ENCODE data around the gene LINC00305. TPM values are rescaled to one million over a fixed set of nuclear protein-coding genes. Genes with fewer than 3 reads are reported as not detected.

LINC00305 gene
- total and polyA plus RNA-seq, 2 donors (not counting 3 experiments of a cell fraction or from before 2014, with no cell fraction given), result not detected

DNA sequence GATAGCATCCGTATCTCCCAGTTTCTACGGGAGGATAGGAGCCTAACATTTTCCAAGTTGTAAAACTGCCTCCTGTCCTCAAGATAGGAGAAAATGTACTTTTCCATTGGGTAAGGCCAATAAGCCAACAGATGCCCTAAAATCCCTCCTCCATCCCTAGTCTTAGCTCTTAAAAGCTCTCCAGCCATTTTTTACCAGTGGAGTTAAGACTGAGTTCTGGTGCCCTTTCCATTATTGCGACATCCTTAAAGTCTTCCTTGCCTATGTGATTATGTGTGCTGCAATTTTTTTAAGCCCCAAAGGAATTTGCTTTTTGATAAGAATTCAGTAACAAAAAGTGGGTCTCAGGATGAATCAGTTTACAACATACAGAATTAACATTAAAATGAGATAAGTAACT lies 33.0 kb downstream of the LINC00305 start:
- Histone ChIP-seq H3K27ac (ENCODE audit: insufficient read depth, low read depth, low read length) (no peak overlapping the region), H3K36me3 (ENCODE audit: control insufficient read depth in 2 of 2, extremely low read depth in 1 of 2, insufficient read depth in 2 of 2, low read length in 2 of 2) (no peaks in the 10 kb centered on the region), H3K79me2 (ENCODE audit: control insufficient read depth, insufficient read depth, low read length) (no peaks in the 10 kb centered on the region), H3K9ac (replicated peaks; ENCODE audit: extremely low read depth, insufficient read depth, low read length) (no peak overlapping the region), H3K9me1 (replicated peaks; ENCODE audit: control insufficient read depth, extremely low read depth, insufficient read depth, low read length) (no peaks in the 10 kb centered on the region), H2AFZ (ENCODE audit: low read depth, low read length) (no peak overlapping the region), H4K20me1 (replicated peaks; ENCODE audit: control insufficient read depth, extremely low read depth, insufficient read depth, low read length) (no peaks in the 10 kb centered on the region), H3K4me2 (ENCODE audit: insufficient read depth, low read length) (no peak overlapping the region), H3K27me3 (ENCODE audit: control insufficient read depth in 2 of 2, insufficient read depth in 2 of 2, low read length in 2 of 2) (no peaks in the 10 kb centered on the region), H3K9me3 (replicated peaks; ENCODE audit: control insufficient read depth, insufficient read depth, low read length) (no peaks in the 10 kb centered on the region), H3K4me1 (ENCODE audit: control insufficient read depth, extremely low read depth, insufficient read depth, low read length) (no peaks in the 10 kb centered on the region), H3K4me3 (replicated peaks in 1 of 3; ENCODE audit: insufficient read depth in 1 of 3, low read depth in 1 of 3, low read length in 3 of 3) (no peak overlapping the region)
- FAIRE-seq, result no peak
- BruUV-seq (replicated peaks), result no TSS peak
- no peak for DNase-seq (ENCODE audit: low read depth, low spot score)
- dilution Hi-C loops (cut with MboI; ENCODE audit: extremely low pct_ligation_motif_present, low sequenced_read_pairs) (no loop called here), intact Hi-C loops (cut with micrococcal nuclease) (no loop called here)
- CTCF ChIA-PET, result no interaction called here
- TF ChIP-seq EZH2 (IDR thresholded peaks at IDR 0.05; ENCODE audit: borderline replicate concordance, low read depth, low read length, severe bottlenecking) (no peak), POLR2A (IDR thresholded peaks at IDR 0.05; ENCODE audit: low read depth, low read length) (no peak), MYC (IDR thresholded peaks at IDR 0.05; ENCODE audit: low read depth, low read length) (no peak), FOS (IDR thresholded peaks at IDR 0.05; ENCODE audit: borderline replicate concordance, insufficient read depth, low read length) (no peak), JUN (IDR thresholded peaks at IDR 0.05; ENCODE audit: borderline replicate concordance, insufficient read depth, insufficient read length, low read depth) (no peak), POLR2AphosphoS5 (IDR thresholded peaks at IDR 0.05; ENCODE audit: insufficient read depth, low read depth, low read length) (no peak), GATA2 (IDR thresholded peaks at IDR 0.05; ENCODE audit: insufficient read depth, insufficient read length, low read depth, low read length) (no peak)
- TF ChIP-seq, protein P1, sequence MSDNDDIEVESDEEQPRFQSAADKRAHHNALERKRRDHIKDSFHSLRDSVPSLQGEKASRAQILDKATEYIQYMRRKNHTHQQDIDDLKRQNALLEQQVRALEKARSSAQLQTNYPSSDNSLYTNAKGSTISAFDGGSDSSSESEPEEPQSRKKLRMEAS (IDR thresholded peaks at IDR 0.05; ENCODE audit: insufficient read depth, insufficient read length), result no peak
- TF ChIP-seq, protein P2, sequence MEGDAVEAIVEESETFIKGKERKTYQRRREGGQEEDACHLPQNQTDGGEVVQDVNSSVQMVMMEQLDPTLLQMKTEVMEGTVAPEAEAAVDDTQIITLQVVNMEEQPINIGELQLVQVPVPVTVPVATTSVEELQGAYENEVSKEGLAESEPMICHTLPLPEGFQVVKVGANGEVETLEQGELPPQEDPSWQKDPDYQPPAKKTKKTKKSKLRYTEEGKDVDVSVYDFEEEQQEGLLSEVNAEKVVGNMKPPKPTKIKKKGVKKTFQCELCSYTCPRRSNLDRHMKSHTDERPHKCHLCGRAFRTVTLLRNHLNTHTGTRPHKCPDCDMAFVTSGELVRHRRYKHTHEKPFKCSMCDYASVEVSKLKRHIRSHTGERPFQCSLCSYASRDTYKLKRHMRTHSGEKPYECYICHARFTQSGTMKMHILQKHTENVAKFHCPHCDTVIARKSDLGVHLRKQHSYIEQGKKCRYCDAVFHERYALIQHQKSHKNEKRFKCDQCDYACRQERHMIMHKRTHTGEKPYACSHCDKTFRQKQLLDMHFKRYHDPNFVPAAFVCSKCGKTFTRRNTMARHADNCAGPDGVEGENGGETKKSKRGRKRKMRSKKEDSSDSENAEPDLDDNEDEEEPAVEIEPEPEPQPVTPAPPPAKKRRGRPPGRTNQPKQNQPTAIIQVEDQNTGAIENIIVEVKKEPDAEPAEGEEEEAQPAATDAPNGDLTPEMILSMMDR (IDR thresholded peaks at IDR 0.05; ENCODE audit: extremely low read depth in 1 of 2, insufficient read depth in 1 of 2, low read depth in 1 of 2, low read length in 2 of 2), result no peak
- POLR2A ChIA-PET, result no interaction called here

All from endothelial cell of umbilical vein (primary cell).